GM12892 (cell line): Measurements from ENCODE around the gene CNGA4.

Experiments used
- POLR2A ChIP-seq: IDR thresholded peaks from 2 replicates; pipeline ENCODE4 v1.6.1; 2011; ENCODE audit warnings: low read depth, low read length, control low read depth
- POLR2AphosphoS5 ChIP-seq: IDR thresholded peaks from 2 replicates; pipeline ENCODE4 v1.6.1; 2011; ENCODE audit warnings: low read depth, low read length, control low read depth
- TAF1 ChIP-seq: IDR thresholded peaks from 2 replicates; pipeline ENCODE4 v1.6.1; 2011; ENCODE audit warnings: low read depth, mild to moderate bottlenecking, control low read depth, low read length, borderline replicate concordance

DNA sequence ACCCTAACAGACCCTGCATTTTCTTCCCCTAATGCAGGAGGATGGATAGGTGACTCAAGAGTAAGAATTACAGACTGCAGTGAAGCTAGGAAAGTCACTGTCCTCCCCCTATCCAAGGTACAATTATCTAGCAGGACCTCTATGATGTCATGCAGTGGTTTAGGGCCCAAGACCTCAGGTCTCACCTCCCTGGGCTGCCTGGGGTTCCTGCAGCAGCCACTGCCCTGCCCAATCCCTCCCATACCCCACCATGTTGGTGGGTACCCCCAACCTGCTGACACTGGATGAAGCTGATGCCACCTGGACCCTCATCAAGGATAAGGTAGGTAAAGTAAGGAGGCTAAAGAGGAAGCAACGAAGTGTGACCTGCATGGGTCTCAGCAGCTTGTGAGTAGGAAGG lies 33.5 kb upstream of the CNGA4 start, which contains the start of gene C11orf42:
- TF ChIP-seq POLR2A (no peak), POLR2AphosphoS5 (no peak), TAF1 (no peak)
